ENCODE data around the gene PTPRU.

- TF ChIP-seq ZFX (IDR thresholded peaks at IDR 0.05; ENCODE audit: borderline replicate concordance) (no peak), CTCF (IDR thresholded peaks at IDR 0.05) (no peak)
Observed at GRCh38 chr1:29282924-29283803, 46.8 kb downstream of the PTPRU start.
